ENCODE results near the gene PDSS2. TPM values are rescaled to one million over a fixed set of nuclear protein-coding genes. Genes with fewer than 3 reads are reported as not detected.

The PDSS2 gene
- total and polyA plus RNA-seq, 9 of the 15 experiments (the other 6 are each of a cell fraction or from before 2014, with no cell fraction given): 5.8 to 21.1 (median 12.0) TPM

DNA sequence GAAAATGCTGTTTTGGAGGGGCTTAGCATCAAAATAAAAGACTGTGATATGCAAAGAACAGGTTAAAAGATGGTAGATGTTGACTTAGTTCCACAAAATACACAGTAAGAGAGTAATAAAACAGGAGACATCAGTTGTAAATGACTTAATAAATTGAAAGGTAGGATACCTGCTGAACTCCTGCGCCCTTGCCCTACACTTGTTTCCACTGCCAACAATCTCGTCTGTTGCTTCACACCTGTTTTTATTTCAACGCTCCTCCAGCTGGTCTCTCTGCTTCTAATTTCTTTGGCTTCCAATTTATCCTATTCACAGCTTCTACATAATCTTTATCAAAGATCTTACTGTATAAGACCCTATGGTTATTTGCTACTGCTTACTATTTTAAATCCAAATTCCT, 228.1 kb downstream of the PDSS2 start (continued):
- TF ChIP-seq, protein P1, sequence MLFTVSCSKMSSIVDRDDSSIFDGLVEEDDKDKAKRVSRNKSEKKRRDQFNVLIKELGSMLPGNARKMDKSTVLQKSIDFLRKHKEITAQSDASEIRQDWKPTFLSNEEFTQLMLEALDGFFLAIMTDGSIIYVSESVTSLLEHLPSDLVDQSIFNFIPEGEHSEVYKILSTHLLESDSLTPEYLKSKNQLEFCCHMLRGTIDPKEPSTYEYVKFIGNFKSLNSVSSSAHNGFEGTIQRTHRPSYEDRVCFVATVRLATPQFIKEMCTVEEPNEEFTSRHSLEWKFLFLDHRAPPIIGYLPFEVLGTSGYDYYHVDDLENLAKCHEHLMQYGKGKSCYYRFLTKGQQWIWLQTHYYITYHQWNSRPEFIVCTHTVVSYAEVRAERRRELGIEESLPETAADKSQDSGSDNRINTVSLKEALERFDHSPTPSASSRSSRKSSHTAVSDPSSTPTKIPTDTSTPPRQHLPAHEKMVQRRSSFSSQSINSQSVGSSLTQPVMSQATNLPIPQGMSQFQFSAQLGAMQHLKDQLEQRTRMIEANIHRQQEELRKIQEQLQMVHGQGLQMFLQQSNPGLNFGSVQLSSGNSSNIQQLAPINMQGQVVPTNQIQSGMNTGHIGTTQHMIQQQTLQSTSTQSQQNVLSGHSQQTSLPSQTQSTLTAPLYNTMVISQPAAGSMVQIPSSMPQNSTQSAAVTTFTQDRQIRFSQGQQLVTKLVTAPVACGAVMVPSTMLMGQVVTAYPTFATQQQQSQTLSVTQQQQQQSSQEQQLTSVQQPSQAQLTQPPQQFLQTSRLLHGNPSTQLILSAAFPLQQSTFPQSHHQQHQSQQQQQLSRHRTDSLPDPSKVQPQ (CRISPR knock-in tag; IDR thresholded peaks at IDR 0.05; ENCODE audit: borderline replicate concordance): no peak
- TF ChIP-seq NCOR1 (IDR thresholded peaks at IDR 0.05) (no peak), ZNF12 (CRISPR knock-in tag; IDR thresholded peaks at IDR 0.05) (no peak), MED1 (CRISPR knock-in tag; IDR thresholded peaks at IDR 0.05; ENCODE audit: borderline replicate concordance) (no peak), ZNF76 (CRISPR knock-in tag; IDR thresholded peaks at IDR 0.05; ENCODE audit: borderline replicate concordance) (no peak), ZNF311 (CRISPR knock-in tag; IDR thresholded peaks at IDR 0.05) (no peak), EHMT2 (IDR thresholded peaks at IDR 0.05) (no peak), KDM2B (CRISPR knock-in tag; IDR thresholded peaks at IDR 0.05) (no peak), ZNF717 (CRISPR knock-in tag; IDR thresholded peaks at IDR 0.05) (no peak)
- TF ChIP-seq, protein P2, sequence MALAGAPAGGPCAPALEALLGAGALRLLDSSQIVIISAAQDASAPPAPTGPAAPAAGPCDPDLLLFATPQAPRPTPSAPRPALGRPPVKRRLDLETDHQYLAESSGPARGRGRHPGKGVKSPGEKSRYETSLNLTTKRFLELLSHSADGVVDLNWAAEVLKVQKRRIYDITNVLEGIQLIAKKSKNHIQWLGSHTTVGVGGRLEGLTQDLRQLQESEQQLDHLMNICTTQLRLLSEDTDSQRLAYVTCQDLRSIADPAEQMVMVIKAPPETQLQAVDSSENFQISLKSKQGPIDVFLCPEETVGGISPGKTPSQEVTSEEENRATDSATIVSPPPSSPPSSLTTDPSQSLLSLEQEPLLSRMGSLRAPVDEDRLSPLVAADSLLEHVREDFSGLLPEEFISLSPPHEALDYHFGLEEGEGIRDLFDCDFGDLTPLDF (CRISPR knock-in tag; IDR thresholded peaks at IDR 0.05): no peak
- TF ChIP-seq, protein P3, sequence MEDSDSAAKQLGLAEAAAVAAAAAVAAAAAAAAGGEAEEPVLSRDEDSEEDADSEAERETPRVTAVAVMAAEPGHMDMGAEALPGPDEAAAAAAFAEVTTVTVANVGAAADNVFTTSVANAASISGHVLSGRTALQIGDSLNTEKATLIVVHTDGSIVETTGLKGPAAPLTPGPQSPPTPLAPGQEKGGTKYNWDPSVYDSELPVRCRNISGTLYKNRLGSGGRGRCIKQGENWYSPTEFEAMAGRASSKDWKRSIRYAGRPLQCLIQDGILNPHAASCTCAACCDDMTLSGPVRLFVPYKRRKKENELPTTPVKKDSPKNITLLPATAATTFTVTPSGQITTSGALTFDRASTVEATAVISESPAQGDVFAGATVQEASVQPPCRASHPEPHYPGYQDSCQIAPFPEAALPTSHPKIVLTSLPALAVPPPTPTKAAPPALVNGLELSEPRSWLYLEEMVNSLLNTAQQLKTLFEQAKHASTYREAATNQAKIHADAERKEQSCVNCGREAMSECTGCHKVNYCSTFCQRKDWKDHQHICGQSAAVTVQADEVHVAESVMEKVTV (CRISPR knock-in tag; IDR thresholded peaks at IDR 0.05): no peak
